ENCODE results near the gene FOXL1.

The FOXL1 gene

GRCh38 chr16:86578061-86578599, at the start of gene FOXL1:
Gene FOXL1, plus strand, starts transcription at chr16:86578549. Its CDS starts 175 bp downstream, at chr16:86578724.
- no peak for DNase-seq

GRCh38 chr16:86529160-86529559, 49.2 kb upstream of the FOXL1 start:
- DNase-seq, result no peak

- DNase-seq, result no peak
These were observed 47.8 kb upstream of the FOXL1 start for GRCh38 chr16:86530251-86531190.

GRCh38 chr16:86531191-86531545, 47.2 kb upstream of the FOXL1 start:
- DNase-seq, result no peak

GRCh38 chr16:86531641-86532525, 46.5 kb upstream of the FOXL1 start:
- no peak for DNase-seq

- no peak for DNase-seq
These were observed 45.9 kb upstream of the FOXL1 start for GRCh38 chr16:86532526-86532815.

GRCh38 chr16:86533076-86533475, 45.3 kb upstream of the FOXL1 start:
- DNase-seq, result no peak

- DNase-seq, result no peak
These were observed 44.5 kb upstream of the FOXL1 start for GRCh38 chr16:86533767-86534351.

GRCh38 chr16:86534779-86535615, 43.4 kb upstream of the FOXL1 start:
- DNase-seq, result no peak

GRCh38 chr16:86536621-86537020, 41.7 kb upstream of the FOXL1 start:
- DNase-seq, result no peak

GRCh38 chr16:86537486-86537885, 40.9 kb upstream of the FOXL1 start:
- no peak for DNase-seq

GRCh38 chr16:86538196-86538780, 40.1 kb upstream of the FOXL1 start:
- no peak for DNase-seq

GRCh38 chr16:86540894-86541293, 37.5 kb upstream of the FOXL1 start:
- no peak for DNase-seq

GRCh38 chr16:86541560-86541959, 36.8 kb upstream of the FOXL1 start:
- DNase-seq, result no peak

- no peak for DNase-seq
These were observed 35.3 kb upstream of the FOXL1 start for GRCh38 chr16:86542756-86543750.

- no peak for DNase-seq
These were observed 32.9 kb upstream of the FOXL1 start for GRCh38 chr16:86545481-86545880.

- no peak for DNase-seq
These were observed 32.3 kb upstream of the FOXL1 start for GRCh38 chr16:86545954-86546637.

GRCh38 chr16:86546638-86547013, 31.7 kb upstream of the FOXL1 start:
- no peak for DNase-seq

- no peak for DNase-seq
These were observed 31.1 kb upstream of the FOXL1 start for GRCh38 chr16:86547286-86547685.
